Anterior cingulate cortex (tissue), 58 donors: ENCODE measurements around the gene ARHGAP19.
A peak's percentile ranks its signal among the peaks of the same experiment; 100 is the strongest.
"Not testable (repeated sequence)": the region's sequence is repeated elsewhere in the genome, so short reads cannot be mapped to it uniquely, and the experiment has no call there.

ENCODE experiments used
- DNase-seq, 58 donors: peaks; one replicate each; lab custom pipeline; 2025; lab: John Stamatoyannopoulos, UW

The ARHGAP19 gene

DNA sequence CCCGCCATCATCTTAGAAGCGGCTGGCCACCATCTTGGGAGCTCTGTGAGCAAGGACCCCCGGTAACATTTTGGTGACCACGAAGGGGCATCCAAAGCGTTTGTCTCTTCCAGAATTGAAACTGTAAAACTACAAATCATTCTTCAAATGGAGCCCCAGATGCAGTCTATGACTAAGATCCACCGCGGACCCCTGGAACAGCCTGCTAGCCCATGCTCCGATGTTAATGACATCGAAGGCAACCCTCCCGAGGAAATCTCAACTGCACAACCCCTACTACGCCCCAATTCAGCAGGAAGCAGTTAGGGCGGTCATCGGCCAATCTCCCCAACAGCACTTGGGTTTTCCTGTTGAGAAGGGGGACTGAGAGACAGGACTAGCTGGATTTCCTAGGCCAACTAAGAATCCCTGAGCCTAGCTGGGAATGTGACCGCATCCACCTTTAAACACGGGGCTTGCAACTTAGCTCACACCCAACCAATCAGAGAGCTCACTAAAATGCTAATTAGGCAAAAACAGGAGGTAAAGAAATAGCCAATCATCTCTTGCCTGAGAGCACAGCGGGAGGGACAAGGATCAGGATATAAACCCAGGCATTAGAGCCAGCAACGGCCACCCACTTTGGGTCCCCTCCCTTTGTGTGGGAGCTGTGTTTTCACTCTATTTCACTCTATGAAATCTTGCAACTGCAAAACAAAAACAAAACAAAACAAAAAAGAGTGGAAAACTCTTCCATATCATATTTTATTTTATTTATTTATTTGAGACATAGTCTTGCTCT is 1.7 kb downstream of the ARHGAP19 start:
- DNase-seq, result not testable (repeated sequence)

DNA sequence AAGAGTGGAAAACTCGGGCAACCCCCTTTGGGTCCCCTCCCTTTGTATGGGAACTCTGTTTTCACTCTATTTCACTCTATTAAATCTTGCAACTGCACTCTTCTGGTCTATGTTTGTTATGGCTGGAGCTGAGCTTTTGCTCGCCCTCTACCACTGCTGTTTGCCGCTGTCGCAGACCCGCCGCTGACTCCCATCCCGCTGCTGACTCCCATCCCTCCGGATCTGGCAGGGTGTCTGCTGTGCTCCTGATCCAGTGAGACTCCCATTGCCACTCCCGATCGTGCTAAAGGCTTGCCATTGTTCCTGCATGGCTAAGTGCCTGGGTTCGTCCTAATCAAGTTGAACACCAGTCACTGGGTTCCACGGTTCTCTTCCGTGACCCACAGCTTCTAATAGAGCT is 2.4 kb downstream of the ARHGAP19 start:
- peak in 1 of 58 donors; percentile 9 for DNase-seq

DNA sequence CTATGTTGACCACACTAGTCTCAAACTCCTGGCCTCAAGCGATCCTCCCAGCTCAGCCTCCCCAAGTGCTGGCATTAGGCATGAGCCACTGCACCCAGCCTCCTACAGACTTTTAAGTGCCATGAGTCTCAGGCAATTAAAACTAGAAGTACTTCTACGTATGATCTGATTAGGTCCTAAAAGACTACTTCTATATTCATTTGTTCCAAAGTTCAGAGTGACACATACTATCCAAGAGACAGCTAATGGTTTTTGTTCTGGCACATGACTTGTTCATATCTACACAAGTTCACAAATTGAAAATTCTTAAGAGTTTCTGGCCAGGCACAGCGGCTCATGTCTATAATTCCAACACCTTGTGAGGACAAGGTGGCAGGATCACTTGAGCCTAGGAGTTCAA is 11.7 kb downstream of the ARHGAP19 start:
- DNase-seq, result no peak

DNA sequence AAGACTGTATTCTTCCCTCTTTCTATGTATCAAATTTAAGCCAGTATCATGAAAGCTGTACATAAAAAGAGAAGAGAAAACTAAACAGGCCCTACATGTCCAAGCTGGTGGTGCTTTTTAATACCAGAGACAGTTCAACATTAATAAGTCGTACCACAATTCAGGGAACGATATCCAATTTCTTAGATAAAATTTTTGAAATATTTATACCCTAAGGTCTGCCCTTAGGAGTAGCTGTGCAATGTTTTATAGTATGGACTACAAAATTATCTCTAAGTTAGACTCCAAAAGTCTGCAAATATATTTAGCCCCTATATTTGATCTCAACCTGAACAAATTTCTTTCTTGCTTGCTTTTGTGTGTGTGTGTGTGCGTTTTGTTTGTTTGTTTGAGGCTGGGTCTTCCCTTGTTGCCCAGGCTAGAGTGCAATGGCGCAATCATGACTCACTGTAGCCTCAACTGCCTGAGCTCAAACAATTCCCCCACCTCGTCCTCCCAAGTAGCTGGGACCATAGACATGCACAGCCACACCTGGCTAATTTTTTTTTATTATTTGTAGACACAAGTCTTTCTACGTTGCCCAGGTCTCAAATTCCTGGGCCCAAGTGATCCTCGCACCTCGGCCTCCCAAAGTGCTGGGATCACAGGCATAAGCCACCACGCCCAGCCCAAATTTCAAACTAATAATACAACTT is 13.2 kb downstream of the ARHGAP19 start:
- DNase-seq, result no peak

DNA sequence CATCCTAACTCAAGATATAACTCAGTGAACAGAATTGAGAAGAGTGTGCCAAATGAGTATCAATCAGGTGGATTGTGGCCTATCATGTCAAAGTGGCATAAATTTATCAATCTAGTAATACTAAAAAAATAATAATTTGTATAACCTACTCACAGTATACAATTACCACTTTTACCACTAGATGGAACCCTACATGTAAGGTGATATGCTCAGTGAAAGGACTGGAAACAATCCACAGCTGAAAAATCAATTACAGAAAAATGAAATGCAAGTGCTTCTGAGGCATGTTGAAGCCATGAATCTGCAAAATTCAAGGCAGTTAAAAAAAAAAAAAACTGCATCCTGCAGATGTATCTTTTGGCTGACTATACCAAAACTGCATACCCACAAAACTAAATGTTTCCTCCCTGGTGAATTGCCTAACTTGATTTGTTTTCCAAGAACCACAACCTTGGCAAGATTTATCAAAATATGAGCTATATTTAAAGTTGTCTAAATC is 13.9 kb downstream of the ARHGAP19 start:
- peak in 1 of 58 donors; percentile 66 for DNase-seq

DNA sequence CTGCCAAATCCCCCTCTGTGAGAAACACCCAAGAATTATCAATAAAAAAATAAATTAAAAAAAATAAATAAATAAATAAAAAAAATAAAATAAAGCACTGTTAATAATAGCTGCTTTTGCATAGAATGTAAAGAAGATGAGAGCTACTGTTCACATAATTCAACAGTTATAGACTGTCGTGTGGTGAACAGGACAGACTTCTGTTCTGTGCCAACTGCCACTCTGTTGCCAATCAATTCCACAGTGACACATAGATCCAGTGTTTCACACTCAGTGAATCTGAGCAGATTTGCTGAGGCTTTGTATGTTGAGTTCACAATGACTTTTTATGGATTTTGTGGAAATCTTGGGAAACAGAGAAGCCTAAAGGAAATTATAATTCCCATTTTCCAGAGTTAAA is 14.9 kb downstream of the ARHGAP19 start:
- DNase-seq, result no peak

DNA sequence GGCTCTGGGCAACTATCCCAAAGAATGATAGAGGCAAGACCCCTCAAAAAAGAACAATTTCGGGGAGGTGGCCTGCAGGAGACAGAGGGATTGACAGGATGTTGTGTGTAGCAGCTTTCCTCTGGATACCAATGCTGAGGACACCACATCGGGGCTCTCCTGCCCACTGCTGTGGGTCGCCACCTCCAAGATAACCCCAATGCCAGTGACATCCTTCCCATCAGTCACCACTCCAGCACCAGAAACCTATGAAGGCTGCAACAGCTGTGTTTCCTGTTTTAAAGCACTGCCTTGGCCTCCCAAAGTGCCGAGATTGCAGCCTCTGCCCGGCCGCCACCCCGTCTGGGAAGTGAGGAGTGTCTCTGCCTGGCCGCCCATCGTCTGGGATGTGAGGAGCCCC is 17.6 kb downstream of the ARHGAP19 start:
- no peak for DNase-seq

DNA sequence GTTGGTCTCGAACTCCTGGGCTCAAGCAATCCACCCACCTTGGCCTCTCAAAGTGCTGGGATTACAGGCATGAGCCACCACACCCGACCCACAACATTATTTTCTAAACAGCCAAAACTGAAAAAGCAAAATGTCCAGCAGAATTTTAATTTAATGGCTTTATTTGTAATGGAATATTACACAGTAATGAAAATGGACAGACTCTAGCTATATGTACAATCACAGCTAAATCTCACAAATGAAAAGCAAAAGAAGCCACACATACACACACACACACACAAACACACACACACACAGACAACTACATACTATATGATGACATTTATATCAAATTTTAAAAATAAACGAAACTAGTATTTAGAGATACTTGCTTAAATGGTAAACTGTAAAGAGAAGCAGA is 18.7 kb downstream of the ARHGAP19 start:
- no peak for DNase-seq

DNA sequence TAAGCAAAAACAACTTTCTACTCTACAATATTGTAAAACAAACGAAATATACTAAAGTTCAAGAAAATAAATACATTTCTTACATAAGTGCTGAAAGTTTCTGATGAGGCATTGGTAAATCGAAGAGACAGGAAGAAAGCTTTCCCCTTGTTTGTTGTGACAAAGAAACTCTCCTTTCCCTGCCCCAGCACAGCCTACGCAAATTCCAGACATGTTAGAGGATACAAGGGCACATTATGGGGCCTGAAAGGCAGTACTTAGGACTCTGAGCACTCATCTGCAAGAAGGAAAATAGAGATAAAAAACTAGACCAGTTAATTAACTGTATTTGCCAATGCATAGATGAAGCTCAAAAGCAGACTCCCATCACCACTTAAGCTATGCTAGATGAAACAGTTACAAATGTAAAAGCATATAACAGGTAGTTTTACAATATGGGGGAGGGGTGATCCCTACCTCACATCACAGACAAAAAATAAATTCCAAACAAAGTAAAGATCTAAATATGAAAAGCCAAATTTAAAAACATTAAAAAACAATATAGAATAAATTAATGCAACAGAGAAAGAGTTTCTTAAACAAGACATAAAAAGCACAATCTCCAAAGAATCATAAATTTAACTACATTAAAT is 21.8 kb downstream of the ARHGAP19 start:
- no peak for DNase-seq

DNA sequence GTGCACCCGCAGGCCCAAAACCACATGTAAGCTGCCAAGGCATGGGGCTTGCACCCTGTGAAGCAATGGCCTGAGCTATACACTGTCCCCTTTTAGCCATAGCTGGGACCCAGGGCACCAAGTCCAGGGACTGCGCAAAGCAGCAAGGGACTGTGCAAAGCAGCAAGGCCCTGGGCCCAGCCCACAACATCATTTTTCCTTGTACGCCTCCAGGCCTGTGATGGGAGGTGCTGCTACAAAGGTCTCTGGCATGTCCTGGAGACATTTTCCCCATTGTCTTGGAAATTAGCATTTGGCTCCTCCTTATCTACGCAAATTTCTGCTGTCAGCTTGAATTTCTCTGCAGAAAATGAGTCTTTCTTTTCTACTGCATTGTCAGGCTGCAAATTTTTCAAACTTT is 24.8 kb downstream of the ARHGAP19 start:
- DNase-seq, result no peak

DNA sequence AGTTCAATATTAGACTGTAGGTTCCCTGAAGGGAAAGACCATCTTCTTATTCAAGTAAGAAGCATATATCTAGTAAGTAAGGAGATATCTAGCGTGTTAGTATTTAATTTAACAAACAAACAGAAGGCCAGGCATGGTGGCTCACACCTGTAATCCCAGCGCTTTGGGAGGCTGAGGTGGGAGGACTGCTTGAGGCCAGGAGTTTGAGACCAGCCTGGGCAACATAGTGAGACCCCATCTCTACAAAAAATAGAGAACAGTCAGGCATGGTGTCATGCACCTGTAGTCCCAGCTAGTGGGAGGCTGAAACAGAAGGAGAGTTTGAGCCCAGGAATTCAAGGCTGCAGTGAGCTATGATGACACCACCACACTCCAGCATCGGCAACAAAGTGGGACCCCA is 27.3 kb downstream of the ARHGAP19 start:
- DNase-seq, result not testable (repeated sequence)

DNA sequence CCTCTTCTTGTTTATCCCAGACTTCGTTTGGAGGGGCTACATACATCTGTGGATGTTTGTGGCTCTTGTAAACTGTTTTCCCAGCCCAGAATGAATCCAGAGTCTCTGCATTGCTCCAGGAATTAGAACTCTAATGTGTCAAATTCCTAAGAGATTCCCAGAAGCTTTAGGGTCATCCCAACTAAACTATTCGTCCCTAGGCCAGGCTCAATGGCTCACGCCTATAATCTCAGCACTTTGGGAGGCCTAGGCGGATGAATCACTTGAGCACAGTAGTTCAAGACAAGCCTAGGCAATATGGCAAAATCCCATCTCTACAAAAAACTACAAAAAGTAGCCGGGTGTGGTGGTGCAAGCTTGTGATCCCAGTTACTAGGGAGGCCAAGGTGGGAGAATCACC is 28.5 kb downstream of the ARHGAP19 start:
- DNase-seq, result no peak

DNA sequence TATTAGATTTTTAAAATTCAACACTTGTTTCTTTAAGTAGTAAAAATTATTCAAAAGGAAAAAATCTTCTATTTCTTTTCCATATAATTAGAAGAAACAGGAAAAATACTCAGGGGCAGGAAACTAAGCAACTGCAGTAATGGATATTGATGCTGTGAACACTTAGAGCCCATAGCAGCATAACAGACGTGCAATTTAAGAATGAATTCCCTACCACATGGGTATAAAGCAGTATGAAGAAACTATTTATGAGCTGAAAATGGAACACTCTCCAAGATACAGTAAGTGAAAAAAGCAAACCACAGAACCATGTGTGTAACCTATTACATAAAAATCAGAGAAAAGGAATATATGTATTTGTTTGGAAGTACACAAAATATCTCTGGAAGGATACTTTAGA is 30.8 kb downstream of the ARHGAP19 start:
- no peak for DNase-seq

DNA sequence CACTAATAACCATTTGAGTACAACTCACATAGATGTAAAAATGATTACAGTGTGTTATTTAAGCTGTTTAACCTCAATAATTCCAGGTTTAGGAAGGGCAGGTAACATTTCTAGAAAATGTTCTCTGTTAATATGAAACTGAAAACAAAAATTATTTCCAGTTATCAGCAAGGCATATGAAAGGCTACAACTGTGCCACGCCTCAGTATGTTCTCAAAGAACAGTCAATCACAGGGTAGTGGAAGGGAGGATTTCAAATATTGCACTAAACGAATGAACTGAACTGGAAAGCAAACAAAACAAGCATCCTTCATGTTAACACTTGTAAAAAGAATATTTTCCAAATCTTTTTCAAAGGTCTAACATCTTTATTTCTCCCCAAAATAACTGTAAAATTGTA is 31.3 kb downstream of the ARHGAP19 start:
- no peak for DNase-seq

DNA sequence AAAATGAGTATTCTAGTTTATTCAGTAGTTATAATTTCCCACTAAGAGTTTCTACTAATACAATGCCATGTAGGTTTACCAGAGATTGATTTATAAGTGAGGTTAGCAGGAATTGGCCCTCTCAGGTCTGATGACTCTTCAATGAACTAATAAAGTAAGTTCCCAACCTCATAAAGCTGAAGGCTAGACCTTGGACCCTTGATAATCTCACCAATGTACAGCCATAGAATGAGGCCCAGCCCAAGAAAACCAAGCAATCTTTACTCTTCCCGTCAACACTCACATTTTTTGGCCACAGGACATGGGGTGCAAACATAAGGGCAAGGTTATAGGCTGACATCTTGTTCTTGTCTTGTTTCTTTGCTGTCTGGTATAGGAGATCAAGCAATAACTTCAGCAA is 33.3 kb downstream of the ARHGAP19 start:
- no peak for DNase-seq

DNA sequence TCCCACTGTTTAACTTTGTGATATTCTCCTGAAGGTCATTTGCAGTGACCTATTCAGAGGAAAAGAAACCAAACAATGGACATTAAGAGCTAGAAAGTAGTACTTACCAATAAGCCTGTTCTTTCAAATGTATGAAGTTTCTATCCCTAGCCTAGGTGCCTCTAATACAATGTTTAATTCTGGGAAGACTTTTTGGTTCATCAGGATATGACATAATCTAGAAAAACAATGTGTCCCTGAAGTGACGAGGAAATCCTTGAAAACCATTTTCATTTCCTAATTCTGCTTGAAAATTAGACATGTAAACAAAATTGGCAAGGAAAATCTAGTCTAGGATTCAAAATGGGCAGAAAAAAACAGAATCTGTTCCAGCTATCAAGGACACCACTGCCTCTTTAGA is 36.1 kb downstream of the ARHGAP19 start:
- no peak for DNase-seq

DNA sequence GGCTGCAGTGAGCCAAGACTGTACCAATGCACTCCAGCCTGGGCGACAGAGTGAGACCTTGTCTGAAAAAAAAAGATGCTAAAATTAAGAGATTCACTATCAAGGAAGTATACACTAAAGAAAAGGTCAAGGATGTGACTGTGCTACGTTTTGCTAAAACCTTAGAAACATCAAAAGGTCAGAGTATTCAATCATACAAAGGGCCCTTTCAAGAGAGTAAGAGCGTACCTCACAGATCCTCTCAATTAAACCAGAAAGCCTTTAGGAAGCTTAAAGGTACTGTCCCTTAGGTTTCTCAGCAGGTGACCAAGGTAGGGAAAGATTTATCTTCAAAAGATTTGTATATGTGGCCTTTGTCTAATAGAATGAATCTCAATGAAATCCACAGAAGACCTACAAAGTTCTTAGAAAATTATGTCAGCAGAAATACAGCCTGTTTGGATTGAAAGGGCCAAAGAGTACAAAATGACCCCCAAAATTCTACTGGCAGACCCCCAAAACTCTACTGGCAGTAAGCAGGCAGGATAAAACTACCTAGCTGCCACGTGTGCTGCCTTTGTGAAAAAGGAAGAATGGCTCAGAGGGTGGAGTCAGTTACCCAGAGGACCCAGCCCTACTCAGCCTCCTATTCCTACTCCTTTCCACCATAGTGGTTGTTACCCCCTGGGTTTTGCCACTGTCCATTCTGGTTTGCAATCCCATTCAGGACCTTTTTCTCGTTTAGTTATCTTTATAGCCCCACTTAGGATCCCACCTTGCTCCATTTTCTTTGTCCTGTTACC is 36.7 kb downstream of the ARHGAP19 start:
- no peak for DNase-seq

DNA sequence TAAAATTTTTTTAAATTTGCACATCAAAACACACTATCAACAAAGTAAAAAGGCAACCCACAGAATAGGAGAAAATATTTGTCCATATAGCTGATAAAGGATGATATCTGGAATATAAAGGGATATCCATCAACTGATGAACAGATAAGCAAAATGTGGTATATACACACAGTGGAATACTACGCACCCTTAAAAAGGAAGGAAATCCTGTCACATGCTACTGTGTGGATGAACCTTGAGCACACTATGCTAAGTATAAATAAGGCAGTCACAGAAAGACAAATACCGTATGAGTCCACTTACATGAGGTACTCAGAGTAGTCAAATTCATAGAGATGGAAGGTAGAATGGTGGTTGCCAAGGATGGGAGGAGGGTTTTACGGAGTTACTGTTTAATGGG is 37.7 kb downstream of the ARHGAP19 start:
- DNase-seq, result no peak

DNA sequence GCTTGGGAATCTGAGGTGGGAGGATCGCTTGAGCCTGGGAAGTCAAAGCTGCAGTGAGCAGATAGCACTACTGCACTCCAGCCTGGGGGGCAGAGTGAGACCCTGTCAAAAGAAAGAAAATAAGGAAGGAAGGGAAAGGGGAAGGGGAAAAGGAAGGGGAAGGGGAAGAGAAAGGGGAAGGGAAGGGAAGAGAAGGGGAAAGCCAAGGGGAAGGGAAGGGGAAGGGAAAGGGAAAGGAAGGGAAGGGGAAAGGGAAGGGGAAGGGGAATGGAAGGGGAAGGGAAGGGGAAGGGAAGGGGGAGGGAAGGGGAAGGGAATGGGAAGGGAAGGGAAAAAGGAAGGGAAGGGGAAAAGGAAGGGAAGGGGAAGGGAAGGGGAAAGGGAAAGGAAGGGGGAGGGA is 41.5 kb downstream of the ARHGAP19 start:
- DNase-seq, result no peak

DNA sequence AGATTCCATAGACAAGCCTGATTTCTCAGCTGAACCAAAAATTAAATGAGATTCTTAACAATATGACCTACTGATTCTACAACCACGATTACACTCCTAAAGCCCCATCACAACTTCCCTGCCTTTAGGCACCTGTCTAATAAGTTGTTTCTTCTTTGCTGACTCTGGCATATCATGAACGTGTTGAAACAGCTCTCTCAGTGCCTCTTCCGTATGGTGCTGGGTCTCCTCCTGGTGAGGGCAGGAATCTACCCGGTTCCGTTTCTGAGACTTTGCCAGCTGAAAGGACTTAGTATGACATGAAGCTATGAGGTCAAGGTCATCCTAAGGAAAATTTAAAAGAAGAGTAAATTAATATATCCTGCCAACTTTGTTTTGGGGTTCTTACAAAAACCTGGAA is 48.6 kb downstream of the ARHGAP19 start:
- no peak for DNase-seq

DNA sequence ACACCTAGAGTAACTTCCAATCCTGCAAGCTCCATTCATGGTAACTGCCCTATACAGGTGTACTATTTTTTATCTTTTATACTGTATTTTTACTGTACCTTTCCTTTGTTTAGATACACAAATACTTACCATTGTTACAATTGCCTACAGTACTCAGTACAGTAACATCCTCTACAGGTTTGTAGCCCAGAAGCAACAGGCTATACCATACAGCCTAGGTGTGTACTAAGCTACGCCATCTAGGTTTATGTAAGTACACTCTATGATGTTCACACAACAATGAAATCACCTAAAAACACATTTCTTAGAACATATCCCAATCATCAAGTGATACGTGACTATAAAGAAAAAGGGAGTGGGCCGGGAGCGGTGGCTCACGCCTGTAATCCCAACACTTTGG is 53.6 kb downstream of the ARHGAP19 start:
- no peak for DNase-seq
